Psoas muscle (tissue), 8 donors: ENCODE results near the gene OLFML2B. TPM values are rescaled to one million over a fixed set of nuclear protein-coding genes. Genes with fewer than 3 reads are reported as not detected.
A peak's percentile ranks its signal among the peaks of the same experiment; 100 is the strongest.

Experiments used
- ATAC-seq, 4 donors: fragments of 200-7000 bp; cut with Tn5 transposase; one replicate each; pipeline ENCODE4 v1.9.1; 2020; ENCODE audit warnings: moderate library complexity in 3 of 4, mild to moderate bottlenecking in 2 of 4
- DNase-seq, 2 donors: peaks; one replicate each; pipeline ENCODE4 v3.0.0-alpha.2; 2020
- H3K27ac ChIP-seq: fragments of 200-600 bp; one replicate; pipeline ENCODE4 v1.8.0; 2022
- H3K27me3 ChIP-seq, 3 donors: fragments of 200-600 bp in 1 of 3; one replicate each; pipeline versions ENCODE4 v1.6.1 to v1.8.0; 2013 to 2022; ENCODE audit warnings: low read length in 2 of 3, mild to moderate bottlenecking in 2 of 3, moderate library complexity in 1 of 3; ENCODE audit not compliant: insufficient read depth in 3 of 3
- H3K36me3 ChIP-seq, 2 donors: fragments of 200-600 bp in 1 of 2; one replicate each; pipeline versions ENCODE4 v1.6.1 to v1.8.0; 2013 to 2022; ENCODE audit warnings: low read depth in 1 of 2, mild to moderate bottlenecking in 1 of 2, moderate library complexity in 1 of 2; ENCODE audit not compliant: insufficient read depth in 1 of 2
- H3K4me1 ChIP-seq: fragments of 200-600 bp; one replicate; pipeline ENCODE4 v1.8.0; 2022
- H3K4me3 ChIP-seq: fragments of 200-600 bp; one replicate; pipeline ENCODE4 v1.8.0; 2022; ENCODE audit warnings: mild to moderate bottlenecking
- H3K9me3 ChIP-seq: fragments of 200-600 bp; one replicate; pipeline ENCODE4 v1.8.0; 2022
- CTCF ChIP-seq: fragments of 200-600 bp; IDR thresholded peaks from one replicate; pipeline ENCODE4 v1.8.0; 2022; ENCODE audit warnings: antibody characterized with exemption
- WGBS, 3 donors: extraction: QIAGEN DNeasy Blood & Tissue Kit; methylation state at CpG; one replicate each; pipeline versions ENCODE4 v1.1.6 to v1.1.7; 2013; 5-methylcytosine and 5-hydroxymethylcytosine counted together
- intact Hi-C, 2 donors: fragments of 100-400 bp; cut with DNase I; formaldehyde crosslinking; loops; one replicate each; pipeline versions ENCODE4 v1.11.0 to v1.14.2; 2022
- polyA plus RNA-seq, 3 donors: library from polyadenylated mRNA; stranded (reverse); fragments of 200-250 nt; gene quantifications; one replicate each; pipeline ENCODE4 v1.2.3, GENCODE V29; 2013
- total RNA-seq, 4 donors: library from RNA; stranded (reverse); fragmentation: NEBNext Ultra II Directional in 2 of 4; extraction: Animal tissue kit (Norgen Biotek cat#: 25700) in 2 of 4; gene quantifications; one replicate each; pipeline versions ENCODE4 v1.2.1 to v1.2.4, GENCODE V29; 2021 to 2023
- donor health status: healthy with polysubstance abuse.
- donor health status: DM: no; HTN: no; CAD: no; lungs with moderate emphysema.
- donor health status: Bipolar disorder and iron deficiency.
- donor health status: healthy.
- donor health status: DM: yes; HTN: yes; CAD: no.
- donor health status: DM: no; HTN: no; CAD: no.
- donor health status: DM: no; HTN: no; CAD: no.
- donor health status: DM: yes; HTN: yes; CAD: no.

Gene OLFML2B
- total and polyA plus RNA-seq, 7 donors = 1.4 to 9.5 (median 3.8) TPM

DNA sequence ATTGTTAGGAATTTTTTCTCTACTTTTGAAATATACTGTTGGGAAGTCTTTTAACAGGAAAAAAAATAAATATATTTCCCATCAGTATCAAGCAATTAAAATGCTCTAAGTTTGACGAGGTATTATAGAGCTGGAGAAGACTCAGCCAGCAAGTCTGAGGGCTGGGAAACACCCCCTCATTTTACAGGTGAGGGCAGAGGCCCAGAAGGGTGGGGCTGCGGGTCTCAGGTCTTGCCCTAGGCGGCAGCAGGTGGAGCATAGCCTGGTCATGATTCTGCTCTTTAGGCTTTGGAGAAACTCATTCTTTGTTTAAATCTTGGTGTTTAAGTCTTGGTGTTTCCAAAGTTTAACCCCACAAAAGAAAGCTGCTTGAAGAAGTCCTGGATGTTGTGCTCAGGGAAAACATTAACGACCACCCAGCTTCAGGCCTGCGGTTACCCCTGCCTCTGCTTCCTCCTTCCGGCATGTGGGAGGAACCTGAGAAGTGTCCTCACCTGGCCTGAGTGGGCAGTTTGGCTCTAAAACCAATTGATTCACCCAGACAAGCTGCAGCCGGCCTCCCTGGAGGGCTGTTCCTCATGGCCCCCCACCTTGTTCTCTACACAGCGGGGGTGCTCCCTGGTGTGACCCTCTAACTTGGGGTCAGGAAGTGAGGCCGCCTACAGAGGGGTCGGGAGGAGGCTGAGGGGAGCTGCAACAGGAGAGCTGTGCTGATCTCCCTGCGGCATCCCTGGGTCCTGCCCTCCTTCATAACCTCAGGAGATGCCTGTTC lies 41.7 kb downstream of the OLFML2B start:
- Histone ChIP-seq H3K36me3 (no peaks in the 10 kb centered on the region), H3K27ac (no peak overlapping the region), H3K4me3 (no peak overlapping the region), H3K9me3 (no peaks in the 10 kb centered on the region), H3K27me3 (no peaks in the 10 kb centered on the region), H3K4me1 (no peaks in the 10 kb centered on the region)
- no peak for ATAC-seq
- intact Hi-C loops = no loop called here
- no peak for DNase-seq
- no peak for TF ChIP-seq CTCF
- 79 to 84% (median 80%) methylated on average over 11 of the region's 11 CpGs for WGBS, 3 donors

- no peak overlapping the region for H3K27ac ChIP-seq
- H3K27me3 ChIP-seq = no peaks in the 10 kb centered on the region
- no peaks in the 10 kb centered on the region for H3K36me3 ChIP-seq
- H3K4me3 ChIP-seq = no peak overlapping the region
- 85 to 92% (median 90%) methylated on average over 8 of the region's 8 CpGs for WGBS, 3 donors
- no peaks in the 10 kb centered on the region for H3K9me3 ChIP-seq
- intact Hi-C loops = no loop called here
- no peak for TF ChIP-seq CTCF
- ATAC-seq = no peak
- H3K4me1 ChIP-seq = no peaks in the 10 kb centered on the region
- DNase-seq = no peak
These were observed 42.5 kb downstream of the OLFML2B start for GRCh38 chr1:161981126-161981525.

DNA sequence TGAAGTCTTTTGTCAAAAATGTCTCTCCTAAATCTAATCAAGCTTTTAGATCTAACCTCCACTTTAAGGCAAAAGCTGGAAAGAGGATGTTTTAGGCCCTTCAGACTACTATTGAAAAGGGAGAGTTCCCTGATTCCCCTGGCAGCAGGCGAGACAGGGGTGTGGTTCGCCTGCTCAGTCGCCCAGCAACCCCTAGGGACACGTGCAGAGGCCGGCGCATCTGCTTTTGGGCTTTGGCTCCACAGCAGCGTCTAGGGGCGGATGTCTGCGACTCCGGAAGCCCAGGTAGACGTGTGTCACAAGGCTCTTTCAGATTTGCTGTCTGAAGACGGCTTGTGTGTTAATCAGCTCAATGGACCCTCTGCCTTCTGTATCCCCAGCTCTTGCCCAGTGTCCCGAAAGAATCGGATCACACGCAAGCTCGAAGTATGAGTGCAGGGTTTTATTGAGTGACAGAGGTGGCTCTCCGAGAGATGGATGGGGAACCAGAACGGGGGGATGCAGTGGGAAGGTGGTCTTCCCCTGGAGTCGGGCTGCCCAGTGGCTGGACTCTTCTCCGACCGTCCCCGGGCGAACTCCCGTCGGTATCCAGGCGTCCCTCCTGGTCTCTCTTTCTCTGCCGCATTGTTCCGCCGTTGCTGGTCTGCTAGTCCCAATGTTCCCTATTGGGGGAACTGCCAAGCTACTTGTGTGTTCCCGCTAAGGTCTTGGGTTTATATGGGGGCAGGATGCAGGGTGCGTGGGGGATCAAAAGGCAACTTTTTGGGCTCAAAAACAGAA lies 45.5 kb downstream of the OLFML2B start:
- Histone ChIP-seq H3K4me1 (peaks cover 13% of the 10 kb centered on the region), H3K9me3 (no peaks in the 10 kb centered on the region), H3K4me3 (no peak overlapping the region), H3K27me3 (no peaks in the 10 kb centered on the region), H3K27ac (no peak overlapping the region), H3K36me3 (no peaks in the 10 kb centered on the region)
- 81 to 93% (median 82%) methylated on average over 31 of the region's 31 CpGs for WGBS, 3 donors
- DNase-seq (no peak), ATAC-seq (no peak)
- intact Hi-C loops = no loop called here
- TF ChIP-seq CTCF = no peak

- peak; percentile 54 to 80 (median 69) for ATAC-seq
- no peaks in the 10 kb centered on the region for H3K36me3 ChIP-seq
- intact Hi-C loops = no loop called here
- H3K4me1 ChIP-seq = peaks cover 13% of the 10 kb centered on the region
- no peak overlapping the region for H3K4me3 ChIP-seq
- DNase-seq = peak; percentile 53 to 78
- no peaks in the 10 kb centered on the region for H3K27me3 ChIP-seq
- H3K27ac ChIP-seq = no peak overlapping the region
- H3K9me3 ChIP-seq = no peaks in the 10 kb centered on the region
- no peak for TF ChIP-seq CTCF
- 22 to 43% (median 26%) methylated on average over 9 of the region's 9 CpGs for WGBS, 3 donors
These were observed 49.5 kb downstream of the OLFML2B start for GRCh38 chr1:161973924-161974845.
